Smooth muscle cell (in vitro differentiated cells): ENCODE data around the gene RNU2-63P. TPM values are rescaled to one million over a fixed set of nuclear protein-coding genes. Genes with fewer than 3 reads are reported as not detected.

Experiments
- DNase-seq: peaks from one replicate; lab custom pipeline; 2025; ENCODE audit not compliant: unreplicated experiment; lab: John Stamatoyannopoulos, UW
- H2AFZ ChIP-seq: fragments of 200-600 bp; sonication (generic); 2 replicates; pipeline ENCODE4 v1.6.0; 2016; ENCODE audit warnings: antibody characterized with exemption, low read depth, mild to moderate bottlenecking
- H3F3A ChIP-seq: fragments of 200-600 bp; sonication (generic); 2 replicates; pipeline ENCODE4 v1.6.0; 2017; ENCODE audit warnings: antibody characterized with exemption, low read depth
- H3K27ac ChIP-seq: fragments of 200-600 bp; sonication (generic); 2 replicates; pipeline ENCODE4 v1.5.1; 2016; ENCODE audit warnings: low read depth, mild to moderate bottlenecking
- H3K27me3 ChIP-seq: fragments of 200-600 bp; sonication (generic); 2 replicates; pipeline ENCODE4 v1.6.1; 2016; ENCODE audit warnings: low read depth, mild to moderate bottlenecking
- H3K36me3 ChIP-seq: fragments of 200-600 bp; sonication (generic); 2 replicates; pipeline ENCODE4 v1.5.1; 2016; ENCODE audit warnings: low read depth
- H3K4me1 ChIP-seq: fragments of 200-600 bp; sonication (generic); 2 replicates; pipeline ENCODE4 v1.5.1; 2016; ENCODE audit warnings: low read depth
- H3K4me2 ChIP-seq: fragments of 200-600 bp; sonication (generic); 2 replicates; pipeline ENCODE4 v1.6.0; 2016; ENCODE audit warnings: mild to moderate bottlenecking
- H3K4me3 ChIP-seq: fragments of 200-600 bp; sonication (generic); 2 replicates; pipeline ENCODE4 v1.5.1; 2016; ENCODE audit warnings: mild to moderate bottlenecking
- H3K79me2 ChIP-seq: fragments of 200-600 bp; sonication (generic); 2 replicates; pipeline ENCODE4 v1.6.0; 2016; ENCODE audit warnings: low read depth, mild to moderate bottlenecking
- H3K9ac ChIP-seq: fragments of 200-600 bp; sonication (generic); 2 replicates; pipeline ENCODE4 v1.6.0; 2016; ENCODE audit warnings: low read depth
- H3K9me3 ChIP-seq: fragments of 200-600 bp; sonication (generic); replicated peaks from 2 replicates; pipeline ENCODE4 v1.5.1; 2016; ENCODE audit warnings: low read depth
- H4K20me1 ChIP-seq: fragments of 200-600 bp; sonication (generic); 2 replicates; pipeline ENCODE4 v1.6.0; 2016; ENCODE audit warnings: low read depth
- WGBS: methylation state at CpG from one replicate; pipeline ENCODE4 v1.1.7; 2016; ENCODE audit warnings: low lambda C conversion rate; 5-methylcytosine and 5-hydroxymethylcytosine counted together
- polyA plus RNA-seq: library from polyadenylated mRNA; unstranded; fragments of >200 nt; fragmentation: Nextera tagmentation; extraction: Ambion mirVana; gene quantifications from 2 replicates; pipeline ENCODE4 v1.2.1, GENCODE V29; 2016
- total RNA-seq: library from RNA; depleted of rRNA; stranded (reverse); fragments of >200 nt; gene quantifications from 2 replicates; pipeline ENCODE4 v1.2.3, GENCODE V29; 2014
- TF ChIP-seq, protein P1 (sequence below): fragments of 200-600 bp; sonication (generic); IDR thresholded peaks from 2 replicates; pipeline ENCODE4 v1.5.1; 2017; ENCODE audit warnings: borderline replicate concordance, mild to moderate bottlenecking, antibody characterized with exemption; ENCODE audit not compliant: insufficient read depth, poor library complexity, severe bottlenecking

The RNU2-63P gene
- total and polyA plus RNA-seq, 2 experiments from 2014 or later = 3.5 TPM; not detected in 1

DNA sequence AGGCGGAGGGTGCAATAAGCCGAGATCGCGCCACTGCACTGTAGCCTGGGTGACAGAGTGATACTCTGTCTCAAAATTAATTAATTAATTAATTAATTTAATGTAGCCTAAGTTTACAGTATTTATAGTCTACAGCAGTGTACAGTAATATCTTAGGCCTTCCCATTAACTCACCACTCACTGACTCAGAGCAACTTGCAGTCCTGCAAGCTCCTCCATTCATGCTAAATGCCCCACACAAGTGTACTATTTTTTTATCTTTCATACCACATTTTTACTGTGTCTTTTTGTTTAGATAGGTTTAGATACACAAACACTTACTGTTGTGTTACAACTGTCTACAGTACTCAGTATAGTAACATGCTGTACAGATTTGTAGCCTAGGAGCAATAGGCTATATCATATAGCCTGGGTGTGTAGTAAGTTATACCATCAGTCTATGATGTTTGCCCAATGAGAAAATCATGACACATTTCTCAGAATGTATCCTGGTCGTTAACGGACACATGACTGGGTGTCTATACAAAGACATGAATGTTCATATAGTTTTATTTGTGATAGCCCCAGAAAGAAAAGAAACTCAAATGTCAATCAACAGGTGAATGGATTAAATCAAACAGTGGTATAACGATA lies 15.8 kb upstream of the RNU2-63P start:
- Histone ChIP-seq H3K9ac (no peak overlapping the region), H3K27ac (no peak overlapping the region), H2AFZ (no peak overlapping the region), H3K9me3 (no peaks in the 10 kb centered on the region), H3K27me3 (no peaks in the 10 kb centered on the region), H3K79me2 (peaks cover 22% of the 10 kb centered on the region), H3K4me2 (no peak overlapping the region), H3F3A (peaks cover 3% of the 10 kb centered on the region), H3K4me3 (no peak overlapping the region), H3K36me3 (no peaks in the 10 kb centered on the region), H3K4me1 (no peaks in the 10 kb centered on the region), H4K20me1 (no peaks in the 10 kb centered on the region)
- TF ChIP-seq, protein P1, sequence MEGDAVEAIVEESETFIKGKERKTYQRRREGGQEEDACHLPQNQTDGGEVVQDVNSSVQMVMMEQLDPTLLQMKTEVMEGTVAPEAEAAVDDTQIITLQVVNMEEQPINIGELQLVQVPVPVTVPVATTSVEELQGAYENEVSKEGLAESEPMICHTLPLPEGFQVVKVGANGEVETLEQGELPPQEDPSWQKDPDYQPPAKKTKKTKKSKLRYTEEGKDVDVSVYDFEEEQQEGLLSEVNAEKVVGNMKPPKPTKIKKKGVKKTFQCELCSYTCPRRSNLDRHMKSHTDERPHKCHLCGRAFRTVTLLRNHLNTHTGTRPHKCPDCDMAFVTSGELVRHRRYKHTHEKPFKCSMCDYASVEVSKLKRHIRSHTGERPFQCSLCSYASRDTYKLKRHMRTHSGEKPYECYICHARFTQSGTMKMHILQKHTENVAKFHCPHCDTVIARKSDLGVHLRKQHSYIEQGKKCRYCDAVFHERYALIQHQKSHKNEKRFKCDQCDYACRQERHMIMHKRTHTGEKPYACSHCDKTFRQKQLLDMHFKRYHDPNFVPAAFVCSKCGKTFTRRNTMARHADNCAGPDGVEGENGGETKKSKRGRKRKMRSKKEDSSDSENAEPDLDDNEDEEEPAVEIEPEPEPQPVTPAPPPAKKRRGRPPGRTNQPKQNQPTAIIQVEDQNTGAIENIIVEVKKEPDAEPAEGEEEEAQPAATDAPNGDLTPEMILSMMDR = no peak
- 99% methylated on average over 7 of the region's 7 CpGs for WGBS
- no peak for DNase-seq

GRCh38 chr2:88028931-88029330 lies 12.6 kb upstream of the RNU2-63P start:
- DNase-seq = no peak
- H3K27me3 ChIP-seq = no peaks in the 10 kb centered on the region
- TF ChIP-seq, protein P1 = no peak

DNA sequence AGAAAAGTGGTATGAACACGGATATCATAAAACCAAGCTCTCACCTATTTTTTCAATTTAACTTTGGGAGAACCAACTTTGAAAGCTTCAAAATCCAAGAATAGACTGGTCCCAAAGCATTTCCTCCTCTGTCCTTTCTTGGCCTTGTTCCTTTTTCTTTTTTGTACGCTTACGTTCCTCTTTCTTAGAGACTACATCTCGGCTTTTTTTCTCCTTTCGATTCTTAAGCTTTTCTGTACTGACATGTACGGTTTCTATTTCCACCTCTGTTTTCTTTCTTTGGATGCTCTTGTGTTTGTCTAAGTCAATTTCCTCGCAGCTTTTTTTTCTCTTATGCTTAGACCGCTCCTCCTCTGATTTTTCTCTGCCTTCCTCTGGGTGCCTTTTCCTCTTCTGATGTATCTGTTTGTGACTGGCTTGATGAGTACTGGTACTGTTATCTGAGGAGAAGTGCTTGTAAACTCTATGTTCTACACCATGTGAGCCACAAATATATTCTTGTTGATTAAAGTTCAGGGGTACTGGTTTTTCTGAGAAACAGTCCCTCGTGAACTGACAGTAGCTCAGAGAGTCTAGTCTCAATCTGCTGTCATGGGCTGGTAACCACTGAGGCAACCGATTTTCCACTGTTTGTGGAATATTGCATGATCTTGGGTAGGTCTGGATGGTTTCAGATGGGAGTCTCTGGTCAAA lies 11.5 kb upstream of the RNU2-63P start:
- no peaks in the 10 kb centered on the region for H3K36me3 ChIP-seq

More at GRCh38 chr2:88028931-88029330, 12.6 kb upstream of the RNU2-63P start:
- no peaks in the 10 kb centered on the region for H3K4me1 ChIP-seq
- no peak overlapping the region for H3K9ac ChIP-seq
- H4K20me1 ChIP-seq = no peaks in the 10 kb centered on the region
- over 99% methylated on average over 4 of the region's 4 CpGs for WGBS
- H3F3A ChIP-seq = no peaks in the 10 kb centered on the region
- no peak overlapping the region for H3K4me3 ChIP-seq
- H3K9me3 ChIP-seq = no peaks in the 10 kb centered on the region
- H3K27ac ChIP-seq = no peak overlapping the region
- H3K36me3 ChIP-seq = no peaks in the 10 kb centered on the region
- no peak overlapping the region for H3K4me2 ChIP-seq
- H3K79me2 ChIP-seq = no peaks in the 10 kb centered on the region
- no peak overlapping the region for H2AFZ ChIP-seq

More for the DNA sequence above, 11.5 kb upstream of the RNU2-63P start:
- Histone ChIP-seq H3K9me3 (no peaks in the 10 kb centered on the region), H3K27ac (no peak overlapping the region), H3K79me2 (no peaks in the 10 kb centered on the region), H3K9ac (no peak overlapping the region), H2AFZ (no peak overlapping the region), H3K4me2 (no peak overlapping the region), H3K4me1 (no peaks in the 10 kb centered on the region), H3F3A (no peaks in the 10 kb centered on the region), H3K4me3 (no peak overlapping the region), H4K20me1 (no peaks in the 10 kb centered on the region), H3K27me3 (no peaks in the 10 kb centered on the region)
- DNase-seq = no peak
- WGBS = 90% methylated on average over 10 of the region's 10 CpGs
- TF ChIP-seq, protein P1 = no peak
